ENCODE measurements around the gene EYA2.

EYA2 gene

GRCh38 chr20:47042464-47042863 lies 147.8 kb downstream of the EYA2 start:
- DNase-seq, result no peak

GRCh38 chr20:47043086-47043485 lies 148.4 kb downstream of the EYA2 start:
- no peak for DNase-seq

GRCh38 chr20:47044938-47045337 lies 150.3 kb downstream of the EYA2 start:
- no peak for DNase-seq

GRCh38 chr20:47048054-47048453 lies 153.4 kb downstream of the EYA2 start:
- DNase-seq, result no peak

- DNase-seq, result no peak
Measured at GRCh38 chr20:47049771-47050170, 155.1 kb downstream of the EYA2 start.

GRCh38 chr20:47050996-47051395 lies 156.4 kb downstream of the EYA2 start:
- no peak for DNase-seq

GRCh38 chr20:47051936-47052526 lies 157.4 kb downstream of the EYA2 start:
- DNase-seq, result no peak

- DNase-seq, result no peak
Measured at GRCh38 chr20:47054506-47054905, 159.9 kb downstream of the EYA2 start.

- no peak for DNase-seq
Measured at GRCh38 chr20:47054945-47055344, 160.3 kb downstream of the EYA2 start.

GRCh38 chr20:47055699-47056369 lies 161.2 kb downstream of the EYA2 start:
- no peak for DNase-seq

- DNase-seq, result no peak
Measured at GRCh38 chr20:47057661-47058060, 163.0 kb downstream of the EYA2 start.

- no peak for DNase-seq
Measured at GRCh38 chr20:47058236-47058635, 163.6 kb downstream of the EYA2 start.

- DNase-seq, result no peak
Measured at GRCh38 chr20:47059536-47059935, 164.9 kb downstream of the EYA2 start.

- no peak for DNase-seq
Measured at GRCh38 chr20:47061549-47061948, 166.9 kb downstream of the EYA2 start.

GRCh38 chr20:47062226-47062890 lies 167.7 kb downstream of the EYA2 start:
- DNase-seq, result no peak

GRCh38 chr20:47063407-47063806 lies 168.8 kb downstream of the EYA2 start:
- no peak for DNase-seq

GRCh38 chr20:47063808-47064207 lies 169.2 kb downstream of the EYA2 start:
- DNase-seq, result no peak

GRCh38 chr20:47066484-47067270 lies 172.0 kb downstream of the EYA2 start:
- DNase-seq, result no peak

GRCh38 chr20:47067776-47068175 lies 173.1 kb downstream of the EYA2 start:
- DNase-seq, result no peak

GRCh38 chr20:47070176-47070575 lies 175.5 kb downstream of the EYA2 start:
- no peak for DNase-seq

- DNase-seq, result no peak
Measured at GRCh38 chr20:47071646-47072185, 177.1 kb downstream of the EYA2 start.

GRCh38 chr20:47073766-47074475 lies 179.3 kb downstream of the EYA2 start:
- no peak for DNase-seq

- DNase-seq, result no peak
Measured at GRCh38 chr20:47075263-47075662, 180.6 kb downstream of the EYA2 start.

Data from cortex of kidney (tissue), 1 donor.